ENCODE data around the gene GRID1.

DNA sequence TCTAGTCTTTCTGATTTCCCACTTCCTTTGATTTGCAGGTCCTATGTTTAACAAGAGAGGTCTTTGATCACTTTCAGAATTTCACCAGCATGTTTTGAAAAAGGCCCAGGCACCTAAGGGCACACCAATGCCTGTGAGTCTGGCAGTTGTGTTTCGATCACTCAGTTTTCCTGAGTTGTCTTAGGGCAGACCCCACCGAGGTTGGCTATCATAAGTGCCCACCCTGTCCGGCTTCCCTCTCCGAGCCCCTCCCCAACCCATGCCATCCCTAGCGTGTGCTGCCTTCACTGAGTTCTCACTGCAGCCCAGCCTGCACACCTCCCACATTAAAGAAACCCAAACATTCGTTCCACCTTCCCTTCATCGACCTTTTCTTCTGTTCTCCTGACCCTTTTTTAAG is 257.9 kb downstream of the GRID1 start:
- TF ChIP-seq, protein P1, sequence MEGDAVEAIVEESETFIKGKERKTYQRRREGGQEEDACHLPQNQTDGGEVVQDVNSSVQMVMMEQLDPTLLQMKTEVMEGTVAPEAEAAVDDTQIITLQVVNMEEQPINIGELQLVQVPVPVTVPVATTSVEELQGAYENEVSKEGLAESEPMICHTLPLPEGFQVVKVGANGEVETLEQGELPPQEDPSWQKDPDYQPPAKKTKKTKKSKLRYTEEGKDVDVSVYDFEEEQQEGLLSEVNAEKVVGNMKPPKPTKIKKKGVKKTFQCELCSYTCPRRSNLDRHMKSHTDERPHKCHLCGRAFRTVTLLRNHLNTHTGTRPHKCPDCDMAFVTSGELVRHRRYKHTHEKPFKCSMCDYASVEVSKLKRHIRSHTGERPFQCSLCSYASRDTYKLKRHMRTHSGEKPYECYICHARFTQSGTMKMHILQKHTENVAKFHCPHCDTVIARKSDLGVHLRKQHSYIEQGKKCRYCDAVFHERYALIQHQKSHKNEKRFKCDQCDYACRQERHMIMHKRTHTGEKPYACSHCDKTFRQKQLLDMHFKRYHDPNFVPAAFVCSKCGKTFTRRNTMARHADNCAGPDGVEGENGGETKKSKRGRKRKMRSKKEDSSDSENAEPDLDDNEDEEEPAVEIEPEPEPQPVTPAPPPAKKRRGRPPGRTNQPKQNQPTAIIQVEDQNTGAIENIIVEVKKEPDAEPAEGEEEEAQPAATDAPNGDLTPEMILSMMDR (IDR thresholded peaks at IDR 0.05), result no peak
- no peak for TF ChIP-seq POLR2A (IDR thresholded peaks at IDR 0.05)
- no peak for TF ChIP-seq POLR2AphosphoS5 (IDR thresholded peaks at IDR 0.05; ENCODE audit: insufficient read depth in 1 of 2, low read depth in 1 of 2)
